Neural progenitor cell (in vitro differentiated cells): ENCODE results near the gene RHOXF2B. TPM values are rescaled to one million over a fixed set of nuclear protein-coding genes. Genes with fewer than 3 reads are reported as not detected.
"Not testable (repeated sequence)": the region's sequence is repeated elsewhere in the genome, so short reads cannot be mapped to it uniquely, and the experiment has no call there.

Experiments
- DNase-seq: peaks from one replicate; pipeline ENCODE4 v3.0.0-alpha.2; 2016; ENCODE audit warnings: low spot score
- H2AFZ ChIP-seq: fragments of 200-600 bp; sonication (generic); replicated peaks from 2 replicates; pipeline ENCODE4 v1.6.1; 2016; ENCODE audit warnings: antibody characterized with exemption
- H3F3A ChIP-seq: fragments of 200-600 bp; sonication (generic); 2 replicates; pipeline ENCODE4 v1.6.1; 2016; ENCODE audit warnings: antibody characterized with exemption, low read depth
- H3K27ac ChIP-seq: fragments of 200-600 bp; sonication (generic); 2 replicates; pipeline ENCODE4 v1.5.1; 2016; ENCODE audit warnings: mild to moderate bottlenecking
- H3K27me3 ChIP-seq: fragments of 200-600 bp; sonication (generic); 2 replicates; pipeline ENCODE4 v1.6.1; 2016; ENCODE audit warnings: mild to moderate bottlenecking, moderate library complexity
- H3K36me3 ChIP-seq: fragments of 200-600 bp; sonication (generic); 2 replicates; pipeline ENCODE4 v1.5.1; 2016
- H3K4me1 ChIP-seq: fragments of 200-600 bp; sonication (generic); 2 replicates; pipeline ENCODE4 v1.6.1; 2016; ENCODE audit warnings: mixed run types
- H3K4me2 ChIP-seq: fragments of 200-600 bp; sonication (generic); 2 replicates; pipeline ENCODE4 v1.6.1; 2016
- H3K4me3 ChIP-seq: fragments of 200-600 bp; sonication (generic); 2 replicates; pipeline ENCODE4 v1.5.1; 2016
- H3K79me2 ChIP-seq: fragments of 200-600 bp; sonication (generic); 2 replicates; pipeline ENCODE4 v1.6.1; 2016; ENCODE audit warnings: low read depth
- H3K9ac ChIP-seq: fragments of 200-600 bp; sonication (generic); 2 replicates; pipeline ENCODE4 v1.6.1; 2016
- H3K9me3 ChIP-seq: fragments of 200-600 bp; sonication (generic); 2 replicates; pipeline ENCODE4 v1.5.1; 2016; ENCODE audit warnings: low read depth
- H4K20me1 ChIP-seq: fragments of 200-600 bp; sonication (generic); 2 replicates; pipeline ENCODE4 v1.6.1; 2016; ENCODE audit warnings: low read depth
- H3K27ac Mint-ChIP-seq: 3 replicates; pipeline ENCODE4 v1.8.0; 2021; ENCODE audit warnings: mixed read lengths
- H3K27me3 Mint-ChIP-seq: 2 replicates; pipeline ENCODE4 v1.8.0; 2022; ENCODE audit warnings: low read depth, mild to moderate bottlenecking, inconsistent platforms, moderate library complexity, mixed read lengths; ENCODE audit not compliant: insufficient read depth
- H3K36me3 Mint-ChIP-seq: 3 replicates; pipeline ENCODE4 v1.8.0; 2021; ENCODE audit warnings: mixed read lengths
- H3K4me1 Mint-ChIP-seq: 3 replicates; pipeline ENCODE4 v1.8.0; 2021; ENCODE audit warnings: mixed read lengths
- H3K4me3 Mint-ChIP-seq: 3 replicates; pipeline ENCODE4 v1.8.0; 2021; ENCODE audit warnings: mild to moderate bottlenecking, moderate library complexity, mixed read lengths
- H3K9me3 Mint-ChIP-seq: 3 replicates; pipeline ENCODE4 v1.8.0; 2020; ENCODE audit warnings: mixed read lengths
- EZH2 ChIP-seq: fragments of 200-600 bp; sonication (generic); IDR thresholded peaks from 2 replicates; pipeline ENCODE4 v1.6.1; 2017; ENCODE audit warnings: antibody characterized with exemption, mild to moderate bottlenecking, moderate library complexity
- EZH2phosphoT487 ChIP-seq: fragments of 200-600 bp; sonication (generic); IDR thresholded peaks from 2 replicates; pipeline ENCODE4 v1.6.1; 2017; ENCODE audit warnings: antibody characterized with exemption
- total RNA-seq: library from RNA; depleted of rRNA; stranded (reverse); fragments of >200 nt; gene quantifications from 2 replicates; pipeline ENCODE4 v1.2.3, GENCODE V29; 2015; ENCODE audit warnings: low replicate concordance
- TF ChIP-seq, protein P1 (sequence below): fragments of 200-600 bp; sonication (generic); IDR thresholded peaks from 2 replicates; pipeline ENCODE4 v1.5.1; 2017; ENCODE audit warnings: antibody characterized with exemption, mild to moderate bottlenecking

The RHOXF2B gene
- total RNA-seq, 1 donor from 2014 or later, result not detected

- H3K9me3 ChIP-seq, result no peaks in the 10 kb centered on the region
- Mint-ChIP-seq H3K27me3 (no peaks in the 10 kb centered on the region), H3K27ac (no peak overlapping the region), H3K36me3 (no peaks in the 10 kb centered on the region), H3K4me1 (no peaks in the 10 kb centered on the region), H3K4me3 (no peak overlapping the region), H3K9me3 (peaks cover 4% of the 10 kb centered on the region)
- H3F3A ChIP-seq, result no peaks in the 10 kb centered on the region
- no peak overlapping the region for H3K4me3 ChIP-seq
- H3K27me3 ChIP-seq, result no peaks in the 10 kb centered on the region
- H3K9ac ChIP-seq, result no peak overlapping the region
- no peak for DNase-seq
- no peaks in the 10 kb centered on the region for H3K79me2 ChIP-seq
- H3K4me2 ChIP-seq, result no peak overlapping the region
- TF ChIP-seq, protein P1, sequence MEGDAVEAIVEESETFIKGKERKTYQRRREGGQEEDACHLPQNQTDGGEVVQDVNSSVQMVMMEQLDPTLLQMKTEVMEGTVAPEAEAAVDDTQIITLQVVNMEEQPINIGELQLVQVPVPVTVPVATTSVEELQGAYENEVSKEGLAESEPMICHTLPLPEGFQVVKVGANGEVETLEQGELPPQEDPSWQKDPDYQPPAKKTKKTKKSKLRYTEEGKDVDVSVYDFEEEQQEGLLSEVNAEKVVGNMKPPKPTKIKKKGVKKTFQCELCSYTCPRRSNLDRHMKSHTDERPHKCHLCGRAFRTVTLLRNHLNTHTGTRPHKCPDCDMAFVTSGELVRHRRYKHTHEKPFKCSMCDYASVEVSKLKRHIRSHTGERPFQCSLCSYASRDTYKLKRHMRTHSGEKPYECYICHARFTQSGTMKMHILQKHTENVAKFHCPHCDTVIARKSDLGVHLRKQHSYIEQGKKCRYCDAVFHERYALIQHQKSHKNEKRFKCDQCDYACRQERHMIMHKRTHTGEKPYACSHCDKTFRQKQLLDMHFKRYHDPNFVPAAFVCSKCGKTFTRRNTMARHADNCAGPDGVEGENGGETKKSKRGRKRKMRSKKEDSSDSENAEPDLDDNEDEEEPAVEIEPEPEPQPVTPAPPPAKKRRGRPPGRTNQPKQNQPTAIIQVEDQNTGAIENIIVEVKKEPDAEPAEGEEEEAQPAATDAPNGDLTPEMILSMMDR, result no peak
- no peak for TF ChIP-seq EZH2
- no peak for TF ChIP-seq EZH2phosphoT487
- no peak overlapping the region for H3K27ac ChIP-seq
- H3K36me3 ChIP-seq, result no peaks in the 10 kb centered on the region
- H3K4me1 ChIP-seq, result no peaks in the 10 kb centered on the region
- no peak overlapping the region for H2AFZ ChIP-seq
- H4K20me1 ChIP-seq, result no peaks in the 10 kb centered on the region
Observed at GRCh38 chrX:120111611-120112010, 34.1 kb upstream of the RHOXF2B start.

- Histone ChIP-seq H3K4me2 (no peak overlapping the region), H3F3A (no peaks in the 10 kb centered on the region), H3K9me3 (no peaks in the 10 kb centered on the region), H3K9ac (no peak overlapping the region), H3K27ac (no peak overlapping the region), H3K27me3 (no peaks in the 10 kb centered on the region), H3K79me2 (no peaks in the 10 kb centered on the region), H3K36me3 (no peaks in the 10 kb centered on the region), H3K4me1 (no peaks in the 10 kb centered on the region), H3K4me3 (no peak overlapping the region), H4K20me1 (no peaks in the 10 kb centered on the region), H2AFZ (no peak overlapping the region)
- Mint-ChIP-seq H3K27ac (no peak overlapping the region), H3K9me3 (peaks cover under 1% of the 10 kb centered on the region), H3K27me3 (peaks cover 3% of the 10 kb centered on the region), H3K4me1 (no peaks in the 10 kb centered on the region), H3K4me3 (no peak overlapping the region), H3K36me3 (no peaks in the 10 kb centered on the region)
- no peak for DNase-seq
- TF ChIP-seq, protein P1, result no peak
Observed at GRCh38 chrX:120109378-120109777, 31.9 kb upstream of the RHOXF2B start.

DNA sequence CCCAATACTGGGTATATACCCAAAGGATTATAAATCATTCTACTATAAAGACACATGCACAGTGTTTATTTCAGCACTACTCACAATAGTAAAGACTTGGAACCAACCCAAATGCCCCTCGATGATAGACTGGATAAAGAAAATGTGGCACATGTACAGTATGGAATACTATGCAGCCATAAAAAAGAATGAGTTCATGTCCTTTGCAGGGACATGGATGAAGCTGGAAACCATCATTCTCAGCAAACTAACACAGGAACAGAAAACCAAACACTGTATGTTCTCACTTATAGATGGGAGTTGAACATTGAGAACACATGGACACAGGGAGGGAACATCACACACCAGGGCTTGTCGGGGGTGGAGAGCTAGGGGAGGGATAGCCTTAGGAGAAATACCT lies 27.2 kb upstream of the RHOXF2B start:
- H3K27me3 ChIP-seq, H4K20me1 ChIP-seq, H3K36me3 ChIP-seq, H3F3A ChIP-seq, H3K4me3 ChIP-seq, H3K4me3 Mint-ChIP-seq, H3K27ac ChIP-seq, H3K27me3 Mint-ChIP-seq, H3K9me3 ChIP-seq, H3K4me1 ChIP-seq, H3K27ac Mint-ChIP-seq, H3K9ac ChIP-seq, H3K4me1 Mint-ChIP-seq, DNase-seq, H2AFZ ChIP-seq, H3K79me2 ChIP-seq, H3K4me2 ChIP-seq, H3K36me3 Mint-ChIP-seq: not testable (repeated sequence)
- H3K9me3 Mint-ChIP-seq, result peaks cover 11% of the 10 kb centered on the region

- not testable (repeated sequence) for H3K27me3 Mint-ChIP-seq, H4K20me1 ChIP-seq, H3K27ac Mint-ChIP-seq, H3K36me3 ChIP-seq, H3K9me3 ChIP-seq, H3K4me1 Mint-ChIP-seq, H3K4me3 Mint-ChIP-seq, H3K9ac ChIP-seq, H3K36me3 Mint-ChIP-seq, H3K4me1 ChIP-seq, H3K4me2 ChIP-seq, DNase-seq, H3K79me2 ChIP-seq, H3K27me3 ChIP-seq, H3K27ac ChIP-seq, H2AFZ ChIP-seq, H3F3A ChIP-seq, H3K4me3 ChIP-seq
- peaks cover 11% of the 10 kb centered on the region for H3K9me3 Mint-ChIP-seq
Observed at GRCh38 chrX:120101057-120101456, 23.6 kb upstream of the RHOXF2B start.
